ENCODE results near the gene JMJD1C.

JMJD1C gene

DNA sequence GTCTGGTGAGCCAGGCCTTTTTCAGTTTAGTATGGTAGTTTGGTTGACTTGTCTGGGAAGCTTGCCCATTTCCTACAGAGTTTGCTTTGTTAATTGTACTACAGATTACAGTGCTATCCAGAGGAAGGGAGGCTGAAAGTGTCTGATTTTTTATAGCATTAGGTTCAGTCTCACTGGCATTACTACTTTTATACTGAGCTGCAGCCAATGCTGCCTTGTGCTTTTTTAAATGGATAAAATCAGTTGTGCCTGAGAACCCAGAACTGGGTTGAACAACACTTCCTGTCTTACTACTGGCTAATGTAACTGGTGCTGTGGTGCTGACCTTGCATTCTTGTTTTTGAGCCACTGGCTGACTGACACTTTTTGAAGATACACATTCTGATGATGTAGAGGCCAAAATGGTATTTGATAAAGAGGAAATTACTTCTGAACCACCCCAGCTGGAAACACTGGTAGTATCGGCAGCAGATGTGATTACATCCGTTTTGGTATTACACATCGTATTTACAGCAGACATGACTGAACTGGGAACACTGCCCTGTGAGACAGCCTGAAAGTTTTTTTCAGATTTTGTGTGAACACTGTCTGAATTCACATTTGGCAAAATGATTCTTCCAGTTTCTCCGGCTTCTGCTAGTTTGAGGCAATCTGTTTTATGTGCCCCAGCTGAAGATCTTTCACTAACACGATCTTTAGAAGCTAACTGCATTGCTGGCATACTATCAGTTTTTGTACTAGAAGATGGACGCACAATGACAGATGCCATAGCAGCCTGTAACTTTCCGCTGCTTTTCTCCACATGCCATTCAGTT is 258.6 kb downstream of the JMJD1C start:
- DNase-seq: no peak

DNA sequence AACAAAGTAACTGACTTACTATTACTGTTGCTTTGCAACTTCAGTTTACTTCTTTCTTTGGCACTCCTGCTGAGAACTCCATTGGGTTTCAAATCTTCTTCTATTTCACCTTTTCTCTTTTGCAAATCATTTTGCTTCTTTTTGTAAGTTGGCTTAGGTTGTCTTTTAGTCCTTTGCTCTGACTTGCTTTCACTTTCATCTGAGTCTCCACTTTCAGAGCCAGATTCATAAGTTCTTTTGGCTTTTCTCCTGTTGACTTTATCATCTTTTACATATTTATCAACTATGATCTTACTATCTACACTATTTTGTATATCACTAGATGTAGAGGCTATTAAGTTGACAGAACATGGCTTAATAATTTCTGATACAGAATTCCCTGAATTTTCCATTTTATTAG is 259.2 kb downstream of the JMJD1C start:
- DNase-seq: no peak

DNA sequence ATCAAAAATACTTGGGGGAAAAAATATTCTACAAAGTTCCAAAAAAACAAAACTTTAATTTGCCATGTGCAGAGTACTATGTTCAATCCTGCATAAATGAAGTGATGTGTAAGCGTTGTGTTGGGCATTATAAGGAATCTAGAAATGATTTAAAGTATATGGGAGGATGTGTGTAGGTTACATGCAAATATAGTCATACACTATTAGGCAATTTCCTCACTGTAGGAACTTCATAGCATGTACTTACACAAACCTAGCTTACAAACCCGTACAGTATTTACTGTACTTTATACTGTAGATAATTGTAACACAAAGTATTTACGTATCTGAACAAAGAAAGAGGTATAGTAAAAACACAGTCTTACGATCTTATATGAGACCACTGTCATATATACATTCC is 260.4 kb downstream of the JMJD1C start:
- DNase-seq: no peak

DNA sequence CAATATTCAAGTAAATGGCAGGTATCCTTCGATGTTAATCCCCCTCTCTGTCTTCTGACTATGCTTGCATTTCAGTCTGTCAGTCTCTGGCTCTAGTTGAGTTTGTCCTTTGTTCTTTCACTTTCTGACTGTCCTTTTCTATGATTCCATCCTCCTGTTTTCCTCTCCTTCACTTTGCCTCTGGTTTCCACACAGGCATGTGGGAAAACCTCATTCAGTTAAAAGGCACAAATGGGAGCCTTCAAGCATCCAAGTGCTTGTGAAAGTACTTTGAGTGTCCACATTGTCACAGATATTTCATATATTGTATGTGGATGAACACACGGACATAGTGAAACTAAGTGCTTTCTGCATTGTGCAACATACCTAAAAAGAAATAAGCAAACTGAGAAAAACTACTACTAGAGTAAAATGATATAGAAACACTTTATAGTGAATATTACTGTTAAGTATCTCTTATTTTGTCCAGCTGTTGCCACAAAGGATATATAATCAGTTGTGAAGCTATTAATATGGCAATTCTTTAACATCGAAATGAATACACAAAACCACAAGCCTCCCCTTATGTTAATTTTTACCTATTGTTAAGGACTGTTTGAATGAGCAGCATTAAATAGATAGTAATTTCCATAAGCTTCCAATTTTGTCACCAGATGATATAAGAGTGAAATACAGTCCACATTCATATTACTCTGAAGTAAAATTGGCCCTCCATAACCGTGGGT is 260.9 kb downstream of the JMJD1C start:
- DNase-seq: no peak

DNA sequence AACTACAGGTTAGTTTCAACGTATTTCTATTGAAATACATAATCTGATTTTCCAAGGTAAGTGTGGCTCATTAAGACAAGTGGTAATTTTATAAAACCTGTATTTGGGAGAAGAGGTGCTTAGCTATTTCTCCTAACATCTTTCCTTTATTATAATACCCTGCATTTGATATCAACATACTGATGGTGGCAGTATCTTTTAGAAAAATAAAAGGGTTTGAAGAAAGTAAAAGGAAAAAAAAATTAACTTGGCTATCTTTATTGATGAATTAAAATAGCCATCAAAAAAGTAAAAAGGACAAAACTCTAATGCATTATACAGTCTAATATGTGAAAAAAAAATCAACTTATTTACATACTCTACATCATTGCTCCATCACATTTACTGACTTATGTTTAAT is 264.7 kb downstream of the JMJD1C start:
- no peak for DNase-seq

DNA sequence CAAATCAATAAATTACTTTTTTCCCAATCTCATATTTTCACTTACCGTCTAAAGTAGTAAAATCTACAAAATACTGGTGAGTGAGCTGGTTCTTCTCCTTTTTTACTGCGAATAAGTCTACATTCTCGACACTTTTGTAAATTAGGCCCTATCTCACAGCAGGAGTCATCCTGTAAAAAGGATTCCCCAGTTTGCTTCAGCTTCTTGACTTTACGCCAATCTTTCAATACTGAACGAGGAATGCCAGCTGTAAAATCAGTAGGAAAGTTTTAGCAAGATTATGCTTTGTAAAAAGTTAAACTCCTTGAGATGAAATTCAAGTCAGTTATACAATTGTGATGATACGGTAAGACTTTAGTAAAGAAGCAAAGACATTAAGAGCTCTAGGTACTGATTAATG is 265.3 kb downstream of the JMJD1C start:
- DNase-seq: no peak

DNA sequence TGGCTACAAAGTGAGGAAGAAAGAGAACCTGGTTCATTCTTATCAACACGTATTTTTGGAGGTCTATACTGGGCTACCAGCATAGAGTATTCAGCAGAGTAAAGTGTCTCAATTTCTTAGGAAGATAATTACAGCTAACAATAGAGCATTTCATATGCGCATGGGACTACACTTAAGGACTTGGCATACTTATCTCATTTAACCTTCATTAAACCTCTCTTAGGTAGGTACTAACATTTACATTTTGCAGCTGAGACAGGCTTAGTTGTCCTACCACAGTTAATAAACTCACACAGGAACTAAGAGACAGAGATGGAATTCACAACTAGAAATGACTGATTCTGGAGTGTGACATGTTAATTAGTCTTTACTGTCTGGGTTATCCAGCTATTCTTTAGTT is 266.1 kb downstream of the JMJD1C start:
- DNase-seq: no peak

- DNase-seq: no peak
These were observed 268.3 kb downstream of the JMJD1C start for GRCh38 chr10:63197344-63198092.

DNA sequence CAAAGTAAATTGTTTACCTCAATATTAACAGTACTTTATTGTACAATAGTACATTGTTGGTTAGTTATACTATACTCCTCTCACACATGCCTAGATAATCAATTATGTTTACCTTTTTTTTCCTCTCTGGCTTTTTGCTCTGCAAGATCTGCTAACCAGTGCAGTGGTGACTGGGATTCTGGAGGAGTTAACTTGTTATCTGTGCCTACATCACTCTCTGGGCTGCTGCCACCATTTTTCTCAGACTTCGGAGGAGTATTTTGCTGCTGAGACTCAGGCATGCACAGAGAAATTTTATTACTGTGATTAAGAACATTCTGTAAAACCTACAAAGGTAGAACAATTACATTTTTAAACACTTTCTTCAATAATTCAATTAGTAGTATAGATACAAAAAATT is 273.0 kb downstream of the JMJD1C start:
- DNase-seq: no peak

GRCh38 chr10:63175534-63175933 is 290.2 kb downstream of the JMJD1C start:
- DNase-seq: no peak

GRCh38 chr10:63173468-63174232 is 292.1 kb downstream of the JMJD1C start:
- DNase-seq: no peak

DNA sequence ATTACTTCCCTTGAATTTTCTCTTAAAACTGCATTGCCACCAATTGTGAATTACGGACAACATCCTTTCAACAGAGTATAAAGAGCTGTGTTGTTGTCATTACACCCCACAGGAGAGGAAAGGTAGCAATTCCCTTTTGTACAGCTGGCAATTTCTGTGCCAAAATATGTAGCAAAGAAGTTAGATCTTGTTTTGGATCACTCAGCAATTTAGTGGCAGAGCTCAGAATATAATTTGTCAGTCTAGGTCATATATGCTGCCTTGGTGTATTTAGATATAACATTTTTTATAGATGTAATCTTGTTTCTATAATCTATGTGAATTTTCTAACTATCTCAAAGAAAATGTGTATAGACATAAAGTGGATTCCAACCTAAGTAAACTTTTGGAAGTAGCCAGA is 293.9 kb downstream of the JMJD1C start:
- no peak for DNase-seq

DNA sequence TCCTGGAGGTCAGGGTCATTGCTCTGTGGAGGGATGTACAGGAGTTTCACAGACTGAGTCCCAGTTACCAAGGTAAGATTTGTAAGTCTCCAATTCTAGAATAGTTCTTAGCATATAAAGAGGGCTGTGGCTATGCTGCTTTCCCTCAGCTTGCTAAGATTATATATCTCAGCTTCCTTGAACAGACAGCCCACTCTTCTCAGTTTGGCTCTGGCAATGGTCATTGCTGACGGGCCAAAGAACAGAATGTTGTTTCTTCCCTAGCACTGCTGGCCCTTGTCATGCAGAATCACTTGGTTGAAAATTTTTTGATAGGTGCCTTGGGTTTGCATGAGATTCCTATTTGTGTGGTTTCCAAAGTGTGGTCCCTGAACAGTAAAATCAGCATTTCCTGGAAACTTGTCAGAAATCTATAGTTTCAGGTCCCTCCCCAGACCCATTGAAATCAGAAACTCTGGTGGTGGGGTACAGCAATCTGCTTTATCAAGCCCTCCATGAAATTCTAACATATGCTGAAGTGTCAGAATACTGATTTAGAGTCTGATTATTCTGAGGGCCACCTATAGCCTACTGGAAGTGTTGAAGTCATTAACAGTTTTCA is 294.4 kb downstream of the JMJD1C start:
- DNase-seq: no peak

- DNase-seq: no peak
These were observed 296.2 kb downstream of the JMJD1C start for GRCh38 chr10:63169624-63170023.

DNA sequence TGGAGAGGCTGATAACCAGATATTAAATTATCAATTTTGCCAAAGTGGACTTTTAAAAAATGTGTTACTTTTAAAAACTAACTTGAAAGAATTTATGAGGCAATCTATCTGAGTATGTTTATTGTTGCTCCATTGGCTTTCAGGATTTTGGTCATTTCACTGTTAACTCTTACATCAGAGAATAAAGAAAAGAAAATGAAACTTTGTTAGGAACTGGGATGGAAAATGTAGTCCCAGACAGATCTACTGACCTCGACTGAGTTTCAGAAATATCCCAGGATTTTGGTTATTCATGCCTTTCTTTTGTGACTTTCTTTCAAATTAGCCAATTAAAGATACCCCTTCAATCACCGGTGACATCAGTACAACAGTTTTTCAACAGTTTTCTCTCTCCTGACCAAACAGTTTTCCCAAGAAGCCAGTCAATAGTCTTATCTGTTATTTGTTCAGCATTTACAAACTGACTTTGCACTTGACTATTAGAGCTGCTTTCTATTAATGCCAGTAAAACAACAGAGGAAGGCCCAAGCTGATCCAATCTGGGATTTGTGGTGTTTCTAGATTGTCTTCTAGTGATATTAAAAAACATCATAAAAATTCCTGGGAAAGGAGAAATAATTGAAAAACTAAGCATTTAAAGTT is 296.8 kb downstream of the JMJD1C start:
- no peak for DNase-seq

DNA sequence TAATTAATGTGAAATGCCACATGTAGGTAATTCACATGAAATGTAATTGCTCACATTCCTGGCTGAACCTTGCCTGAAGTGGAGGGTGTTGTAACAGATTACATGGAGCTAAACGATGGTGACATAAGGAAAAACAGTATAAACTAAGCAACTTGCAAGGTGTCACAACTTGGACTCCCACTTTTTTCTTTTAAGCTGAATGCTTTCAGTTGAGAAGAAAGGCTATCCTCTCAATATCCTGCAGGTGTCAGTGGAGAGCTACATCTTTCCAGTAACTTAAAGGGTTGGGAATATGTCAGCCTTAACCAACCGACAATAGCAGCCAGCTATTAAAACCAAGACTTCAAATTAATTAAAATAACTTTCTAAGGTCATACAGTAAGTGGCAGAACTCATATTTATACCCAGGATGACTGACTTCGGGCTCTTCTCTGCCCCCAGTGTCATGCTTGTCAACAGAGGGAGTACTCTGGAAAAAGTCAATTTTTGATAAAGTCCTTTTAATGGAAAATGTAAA is 299.0 kb downstream of the JMJD1C start:
- DNase-seq: no peak

- DNase-seq: no peak
These were observed 300.5 kb downstream of the JMJD1C start for GRCh38 chr10:63165249-63165648.

GRCh38 chr10:63164166-63164623 is 301.6 kb downstream of the JMJD1C start:
- DNase-seq: no peak

- no peak for DNase-seq
These were observed 304.2 kb downstream of the JMJD1C start for GRCh38 chr10:63161592-63161991.

GRCh38 chr10:63157845-63158624 is 307.7 kb downstream of the JMJD1C start:
- peak; percentile 25 for DNase-seq

- DNase-seq: no peak
These were observed 309.5 kb downstream of the JMJD1C start for GRCh38 chr10:63156236-63156635.

Measured in T1000 (cell line).